Prostate gland (tissue), 2 donors: ENCODE data around the gene TUBAL3.

Experiments
- POLR2A ChIP-seq: fragments of 450-650 bp; IDR thresholded peaks from one replicate; pipeline ENCODE4 v1.6.1; 2016; ENCODE audit warnings: antibody characterized with exemption, mild to moderate bottlenecking
- TF ChIP-seq, protein P1 (sequence below), 4 experiments: fragments of 200-600 bp in 2 of 4; fragments of 450-650 bp in 2 of 4; sonication (generic) in 2 of 4; IDR thresholded peaks; 1 replicate in 3 of 4; 2 replicates in 1 of 4; pipeline ENCODE4 v1.5.1; 2016 to 2019; ENCODE audit warnings: antibody characterized with exemption in 4 of 4, mild to moderate bottlenecking in 2 of 4, moderate library complexity in 2 of 4

DNA sequence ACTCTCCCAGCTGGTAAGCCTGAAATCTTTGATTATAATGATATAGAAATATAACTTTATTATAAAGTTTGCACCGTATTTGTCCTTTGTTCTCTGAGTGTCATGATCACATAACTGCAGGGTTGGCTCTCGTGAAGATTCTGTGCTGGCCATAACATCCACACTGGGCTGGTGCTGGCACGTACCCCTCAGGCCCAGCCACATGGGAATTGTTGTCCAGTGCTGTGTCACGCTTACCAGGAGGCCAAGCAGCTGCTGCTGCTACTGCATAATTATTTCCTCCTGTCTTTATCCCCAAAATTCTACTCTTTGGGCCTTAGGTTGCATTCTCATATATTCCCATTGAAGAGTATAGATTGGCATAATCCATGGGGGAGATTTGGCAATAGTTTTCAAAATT lies 60.6 kb downstream of the TUBAL3 start:
- TF ChIP-seq, protein P1, sequence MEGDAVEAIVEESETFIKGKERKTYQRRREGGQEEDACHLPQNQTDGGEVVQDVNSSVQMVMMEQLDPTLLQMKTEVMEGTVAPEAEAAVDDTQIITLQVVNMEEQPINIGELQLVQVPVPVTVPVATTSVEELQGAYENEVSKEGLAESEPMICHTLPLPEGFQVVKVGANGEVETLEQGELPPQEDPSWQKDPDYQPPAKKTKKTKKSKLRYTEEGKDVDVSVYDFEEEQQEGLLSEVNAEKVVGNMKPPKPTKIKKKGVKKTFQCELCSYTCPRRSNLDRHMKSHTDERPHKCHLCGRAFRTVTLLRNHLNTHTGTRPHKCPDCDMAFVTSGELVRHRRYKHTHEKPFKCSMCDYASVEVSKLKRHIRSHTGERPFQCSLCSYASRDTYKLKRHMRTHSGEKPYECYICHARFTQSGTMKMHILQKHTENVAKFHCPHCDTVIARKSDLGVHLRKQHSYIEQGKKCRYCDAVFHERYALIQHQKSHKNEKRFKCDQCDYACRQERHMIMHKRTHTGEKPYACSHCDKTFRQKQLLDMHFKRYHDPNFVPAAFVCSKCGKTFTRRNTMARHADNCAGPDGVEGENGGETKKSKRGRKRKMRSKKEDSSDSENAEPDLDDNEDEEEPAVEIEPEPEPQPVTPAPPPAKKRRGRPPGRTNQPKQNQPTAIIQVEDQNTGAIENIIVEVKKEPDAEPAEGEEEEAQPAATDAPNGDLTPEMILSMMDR (IDR thresholded peaks at IDR 0.05), result no peak
- no peak for TF ChIP-seq POLR2A
